ENCODE measurements around the gene IL17C.

IL17C gene, protein sequence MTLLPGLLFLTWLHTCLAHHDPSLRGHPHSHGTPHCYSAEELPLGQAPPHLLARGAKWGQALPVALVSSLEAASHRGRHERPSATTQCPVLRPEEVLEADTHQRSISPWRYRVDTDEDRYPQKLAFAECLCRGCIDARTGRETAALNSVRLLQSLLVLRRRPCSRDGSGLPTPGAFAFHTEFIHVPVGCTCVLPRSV

GRCh38 chr16:88638323-88639230, at the start of gene IL17C:
Gene IL17C (plus strand): TSS chr16:88638572. CDS start chr16:88638642, 70 bp downstream.
- Histone ChIP-seq H3K27ac (ENCODE audit: low read depth, low read length) (no peak within 1 kb of the TSS), H3K9me2 (replicated peaks; ENCODE audit: insufficient read depth, low read length) (no peaks in the 10 kb centered on the region), H4K20me1 (ENCODE audit: low read depth, low read length) (no peaks in the 10 kb centered on the region), H3K9ac (ENCODE audit: low read length) (no peak within 1 kb of the TSS), H3K9me3 (ENCODE audit: insufficient read depth, low read length) (peaks cover 14% of the 10 kb centered on the region; the same call in 1 of the 2 replicates), H2AFZ (ENCODE audit: low read depth, low read length, severe bottlenecking) (no peak within 1 kb of the TSS), H3F3A (ENCODE audit: insufficient read depth) (peaks cover 19% of the 10 kb centered on the region), H3K79me2 (ENCODE audit: insufficient read depth, low read length) (no peaks in the 10 kb centered on the region), H3K4me3 (ENCODE audit: insufficient read depth, low read length, poor library complexity, severe bottlenecking) (no peak within 1 kb of the TSS), H3K4me2 (ENCODE audit: low read depth, low read length, poor library complexity, severe bottlenecking) (no peak within 1 kb of the TSS), H3K36me3 (ENCODE audit: low read length) (no peaks in the 10 kb centered on the region), H3K27me3 (ENCODE audit: low read length) (no peaks in the 10 kb centered on the region)
- no peak for TF ChIP-seq EZH2phosphoT487 (conservative IDR thresholded peaks at IDR 0.05; ENCODE audit: low read length)
- TF ChIP-seq CTCF (IDR thresholded peaks at IDR 0.05; ENCODE audit: insufficient read depth, low read length, poor library complexity, severe bottlenecking), result no peak

GRCh38 chr16:88588754-88589153, 49.6 kb upstream of the IL17C start:
- no peaks in the 10 kb centered on the region for H3K9me2 ChIP-seq (replicated peaks; ENCODE audit: insufficient read depth, low read length)
- TF ChIP-seq CTCF (IDR thresholded peaks at IDR 0.05; ENCODE audit: insufficient read depth, low read length, poor library complexity, severe bottlenecking) (no peak), EZH2phosphoT487 (conservative IDR thresholded peaks at IDR 0.05; ENCODE audit: low read length) (no peak)
- H3K27ac ChIP-seq (ENCODE audit: low read depth, low read length), result no peak overlapping the region
- H3K36me3 ChIP-seq (ENCODE audit: low read length), result no peaks in the 10 kb centered on the region
- H3K4me3 ChIP-seq (ENCODE audit: insufficient read depth, low read length, poor library complexity, severe bottlenecking), result no peak overlapping the region
- no peaks in the 10 kb centered on the region for H3K27me3 ChIP-seq (ENCODE audit: low read length)
- peaks cover 31% of the 10 kb centered on the region for H3K79me2 ChIP-seq (ENCODE audit: insufficient read depth, low read length)
- no peak overlapping the region for H3K4me2 ChIP-seq (ENCODE audit: low read depth, low read length, poor library complexity, severe bottlenecking)
- H4K20me1 ChIP-seq (ENCODE audit: low read depth, low read length), result no peaks in the 10 kb centered on the region
- no peaks in the 10 kb centered on the region for H3K9me3 ChIP-seq (ENCODE audit: insufficient read depth, low read length)
- no peak overlapping the region for H2AFZ ChIP-seq (ENCODE audit: low read depth, low read length, severe bottlenecking)
- H3K9ac ChIP-seq (ENCODE audit: low read length), result no peak overlapping the region
- H3F3A ChIP-seq (ENCODE audit: insufficient read depth), result no peaks in the 10 kb centered on the region

- no peak overlapping the region for H2AFZ ChIP-seq (ENCODE audit: low read depth, low read length, severe bottlenecking)
- TF ChIP-seq EZH2phosphoT487 (conservative IDR thresholded peaks at IDR 0.05; ENCODE audit: low read length) (no peak), CTCF (IDR thresholded peaks at IDR 0.05; ENCODE audit: insufficient read depth, low read length, poor library complexity, severe bottlenecking) (no peak)
These were observed 48.9 kb upstream of the IL17C start for GRCh38 chr16:88589441-88589840.

More at GRCh38 chr16:88589441-88589840, 48.9 kb upstream of the IL17C start:
- no peaks in the 10 kb centered on the region for H3K27me3 ChIP-seq (ENCODE audit: low read length)
- H3K27ac ChIP-seq (ENCODE audit: low read depth, low read length), result no peak overlapping the region
- no peak overlapping the region for H3K4me2 ChIP-seq (ENCODE audit: low read depth, low read length, poor library complexity, severe bottlenecking)
- no peaks in the 10 kb centered on the region for H3K36me3 ChIP-seq (ENCODE audit: low read length)
- H3K9ac ChIP-seq (ENCODE audit: low read length), result no peak overlapping the region
- H3K4me3 ChIP-seq (ENCODE audit: insufficient read depth, low read length, poor library complexity, severe bottlenecking), result no peak overlapping the region
- H3F3A ChIP-seq (ENCODE audit: insufficient read depth), result no peaks in the 10 kb centered on the region
- H4K20me1 ChIP-seq (ENCODE audit: low read depth, low read length), result no peaks in the 10 kb centered on the region
- H3K9me2 ChIP-seq (replicated peaks; ENCODE audit: insufficient read depth, low read length), result no peaks in the 10 kb centered on the region
- peaks cover 29% of the 10 kb centered on the region for H3K79me2 ChIP-seq (ENCODE audit: insufficient read depth, low read length)
- H3K9me3 ChIP-seq (ENCODE audit: insufficient read depth, low read length), result no peaks in the 10 kb centered on the region

All from SU-DHL-6 (cell line).